22Rv1 (cell line): Measurements from ENCODE around the gene ZBTB34.

Experiments used
- ZFX ChIP-seq: fragments of 450-650 bp; IDR thresholded peaks from 2 replicates; pipeline ENCODE4 v1.6.1; 2017; ENCODE audit warnings: antibody characterized with exemption, borderline replicate concordance
- TF ChIP-seq, protein P1 (sequence below): fragments of 450-650 bp; IDR thresholded peaks from 2 replicates; pipeline ENCODE4 v1.5.1; 2017; ENCODE audit warnings: mild to moderate bottlenecking

DNA sequence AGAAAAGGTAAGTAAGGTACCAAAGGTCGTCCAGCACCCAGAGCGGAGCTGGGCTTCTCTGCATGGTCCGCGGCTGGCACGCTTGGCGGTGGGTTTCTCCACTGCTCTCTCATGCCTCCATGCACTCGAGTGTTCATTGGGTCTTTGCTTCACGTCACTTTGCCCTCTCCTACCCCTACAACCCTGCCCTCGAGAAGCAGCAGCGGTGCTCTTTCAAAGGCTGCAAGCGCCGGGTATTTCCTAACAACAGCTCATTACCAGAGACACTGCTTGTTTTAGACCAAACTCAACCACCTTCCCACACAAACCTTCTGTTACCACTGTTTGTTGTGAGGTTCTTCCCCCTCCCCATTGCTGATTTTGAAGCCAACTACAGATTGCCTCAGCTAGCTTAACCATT, 21.5 kb upstream of the ZBTB34 start:
- TF ChIP-seq, protein P1, sequence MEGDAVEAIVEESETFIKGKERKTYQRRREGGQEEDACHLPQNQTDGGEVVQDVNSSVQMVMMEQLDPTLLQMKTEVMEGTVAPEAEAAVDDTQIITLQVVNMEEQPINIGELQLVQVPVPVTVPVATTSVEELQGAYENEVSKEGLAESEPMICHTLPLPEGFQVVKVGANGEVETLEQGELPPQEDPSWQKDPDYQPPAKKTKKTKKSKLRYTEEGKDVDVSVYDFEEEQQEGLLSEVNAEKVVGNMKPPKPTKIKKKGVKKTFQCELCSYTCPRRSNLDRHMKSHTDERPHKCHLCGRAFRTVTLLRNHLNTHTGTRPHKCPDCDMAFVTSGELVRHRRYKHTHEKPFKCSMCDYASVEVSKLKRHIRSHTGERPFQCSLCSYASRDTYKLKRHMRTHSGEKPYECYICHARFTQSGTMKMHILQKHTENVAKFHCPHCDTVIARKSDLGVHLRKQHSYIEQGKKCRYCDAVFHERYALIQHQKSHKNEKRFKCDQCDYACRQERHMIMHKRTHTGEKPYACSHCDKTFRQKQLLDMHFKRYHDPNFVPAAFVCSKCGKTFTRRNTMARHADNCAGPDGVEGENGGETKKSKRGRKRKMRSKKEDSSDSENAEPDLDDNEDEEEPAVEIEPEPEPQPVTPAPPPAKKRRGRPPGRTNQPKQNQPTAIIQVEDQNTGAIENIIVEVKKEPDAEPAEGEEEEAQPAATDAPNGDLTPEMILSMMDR = no peak
- no peak for TF ChIP-seq ZFX
